MM.1S (cell line): ENCODE data around the gene FNDC1.

Experiments used
- DNase-seq: peaks from one replicate; pipeline ENCODE4 v3.0.0-alpha.2; 2015
- H2AFZ ChIP-seq: fragments of 300-600 bp; sonication (generic); 2 replicates; pipeline ENCODE4 v1.6.0; 2016; ENCODE audit warnings: antibody characterized with exemption, low read length
- H3F3A ChIP-seq: fragments of 300-600 bp; sonication (generic); 2 replicates; pipeline ENCODE4 v1.6.1; 2016; ENCODE audit warnings: mild to moderate bottlenecking, antibody characterized with exemption, low read length, moderate library complexity, mixed read lengths; ENCODE audit not compliant: insufficient read depth
- H3K27ac ChIP-seq: fragments of 300-600 bp; sonication (generic); 2 replicates; pipeline ENCODE4 v1.5.1; 2016; ENCODE audit warnings: mild to moderate bottlenecking, low read length
- H3K27me3 ChIP-seq: fragments of 300-600 bp; sonication (generic); replicated peaks from 2 replicates; pipeline ENCODE4 v1.6.0; 2016; ENCODE audit warnings: low read length; ENCODE audit not compliant: insufficient read depth
- H3K36me3 ChIP-seq: fragments of 300-600 bp; sonication (generic); replicated peaks from 2 replicates; pipeline ENCODE4 v1.6.1; 2016; ENCODE audit warnings: mild to moderate bottlenecking, low read length, mixed read lengths; ENCODE audit not compliant: insufficient read depth
- H3K4me1 ChIP-seq: fragments of 300-600 bp; sonication (generic); 2 replicates; pipeline ENCODE4 v1.6.1; 2016; ENCODE audit warnings: low read length, mixed read lengths
- H3K4me2 ChIP-seq: fragments of 300-600 bp; sonication (generic); 2 replicates; pipeline ENCODE4 v1.6.0; 2016; ENCODE audit warnings: low read depth, low read length
- H3K4me3 ChIP-seq: fragments of 300-600 bp; sonication (generic); 2 replicates; pipeline ENCODE4 v1.5.1; 2016; ENCODE audit warnings: low read length, mixed read lengths
- H3K79me2 ChIP-seq: fragments of 300-600 bp; sonication (generic); 2 replicates; pipeline ENCODE4 v1.6.1; 2016; ENCODE audit warnings: mixed run types, low read length, mixed read lengths
- H3K9ac ChIP-seq: fragments of 300-600 bp; sonication (generic); 2 replicates; pipeline ENCODE4 v1.6.1; 2016; ENCODE audit warnings: low read length, mixed read lengths
- H3K9me2 ChIP-seq: fragments of 300-600 bp; sonication (generic); replicated peaks from 2 replicates; pipeline ENCODE4 v1.6.1; 2016; ENCODE audit warnings: mild to moderate bottlenecking, low read length, mixed read lengths; ENCODE audit not compliant: insufficient read depth
- H3K9me3 ChIP-seq: fragments of 300-600 bp; sonication (generic); replicated peaks from 2 replicates; pipeline ENCODE4 v1.6.1; 2016; ENCODE audit warnings: mild to moderate bottlenecking, low read length, mixed read lengths; ENCODE audit not compliant: insufficient read depth
- H4K20me1 ChIP-seq: fragments of 300-600 bp; sonication (generic); 2 replicates; pipeline ENCODE4 v1.6.1; 2016; ENCODE audit warnings: mild to moderate bottlenecking, low read length, moderate library complexity, mixed read lengths; ENCODE audit not compliant: insufficient read depth
- CTCF ChIP-seq: fragments of 300-600 bp; sonication (generic); IDR thresholded peaks from 2 replicates; pipeline ENCODE4 v1.5.1; 2016; ENCODE audit warnings: antibody characterized with exemption, low read length, mixed read lengths
- EZH2 ChIP-seq: fragments of 300-600 bp; sonication (generic); optimal IDR thresholded peaks from 2 replicates; pipeline ENCODE3; 2017; ENCODE audit warnings: low read depth, mild to moderate bottlenecking, antibody characterized with exemption, low read length, mixed read lengths
- EZH2phosphoT487 ChIP-seq: fragments of 300-600 bp; sonication (generic); IDR thresholded peaks from 2 replicates; pipeline ENCODE4 v1.6.1; 2018; ENCODE audit warnings: antibody characterized with exemption, low read length

The FNDC1 gene

GRCh38 chr6:159302594-159302992 lies 133.4 kb downstream of the FNDC1 start:
- Histone ChIP-seq H3K79me2 (no peaks in the 10 kb centered on the region), H3K9me2 (no peaks in the 10 kb centered on the region), H3F3A (no peaks in the 10 kb centered on the region), H4K20me1 (no peaks in the 10 kb centered on the region), H3K4me2 (no peak overlapping the region), H3K9ac (no peak overlapping the region), H3K27ac (no peak overlapping the region), H3K9me3 (no peaks in the 10 kb centered on the region), H3K36me3 (no peaks in the 10 kb centered on the region), H3K4me1 (no peaks in the 10 kb centered on the region), H3K27me3 (no peaks in the 10 kb centered on the region), H3K4me3 (no peak overlapping the region), H2AFZ (no peak overlapping the region)
- TF ChIP-seq CTCF (no peak), EZH2 (no peak), EZH2phosphoT487 (no peak)
- DNase-seq: no peak

GRCh38 chr6:159303159-159303558 lies 134.0 kb downstream of the FNDC1 start:
- Histone ChIP-seq H3K9ac (no peak overlapping the region), H3K27me3 (no peaks in the 10 kb centered on the region), H2AFZ (no peak overlapping the region), H3K4me3 (no peak overlapping the region), H3K4me1 (no peaks in the 10 kb centered on the region), H3F3A (no peaks in the 10 kb centered on the region), H3K36me3 (no peaks in the 10 kb centered on the region), H3K9me3 (no peaks in the 10 kb centered on the region), H3K79me2 (no peaks in the 10 kb centered on the region), H4K20me1 (no peaks in the 10 kb centered on the region), H3K27ac (no peak overlapping the region), H3K9me2 (no peaks in the 10 kb centered on the region), H3K4me2 (no peak overlapping the region)
- no peak for TF ChIP-seq EZH2
- TF ChIP-seq EZH2phosphoT487: no peak
- no peak for TF ChIP-seq CTCF
- DNase-seq: no peak

GRCh38 chr6:159303784-159304183 lies 134.6 kb downstream of the FNDC1 start:
- H3K27me3 ChIP-seq: no peaks in the 10 kb centered on the region
- TF ChIP-seq EZH2: no peak
- no peak for TF ChIP-seq EZH2phosphoT487
- TF ChIP-seq CTCF: no peak
- H3K4me3 ChIP-seq: no peak overlapping the region
- H2AFZ ChIP-seq: no peak overlapping the region
- H3K27ac ChIP-seq: no peak overlapping the region
- no peaks in the 10 kb centered on the region for H3F3A ChIP-seq
- H3K4me2 ChIP-seq: no peak overlapping the region
- no peak for DNase-seq
- no peaks in the 10 kb centered on the region for H3K9me3 ChIP-seq
- H4K20me1 ChIP-seq: no peaks in the 10 kb centered on the region
- no peaks in the 10 kb centered on the region for H3K4me1 ChIP-seq
- H3K9ac ChIP-seq: no peak overlapping the region
- no peaks in the 10 kb centered on the region for H3K36me3 ChIP-seq
- H3K9me2 ChIP-seq: no peaks in the 10 kb centered on the region
- H3K79me2 ChIP-seq: no peaks in the 10 kb centered on the region
